ENCODE results near the gene STOX1.
"Not testable (repeated sequence)": the region's sequence is repeated elsewhere in the genome, so short reads cannot be mapped to it uniquely, and the experiment has no call there.

STOX1 gene

GRCh38 chr10:68828833-68829232 lies 1.5 kb downstream of the STOX1 start:
- DNase-seq (ENCODE audit: low read depth): no peak

- no peak for DNase-seq (ENCODE audit: low read depth)
Measured at GRCh38 chr10:68829521-68829920, 2.2 kb downstream of the STOX1 start.

GRCh38 chr10:68829952-68830351 lies 2.6 kb downstream of the STOX1 start:
- no peak for DNase-seq (ENCODE audit: low read depth)

GRCh38 chr10:68831961-68832455 lies 4.7 kb downstream of the STOX1 start:
- no peak for DNase-seq (ENCODE audit: low read depth)

- DNase-seq (ENCODE audit: low read depth): no peak
Measured at GRCh38 chr10:68832601-68833000, 5.3 kb downstream of the STOX1 start.

- no peak for DNase-seq (ENCODE audit: low read depth)
Measured at GRCh38 chr10:68837626-68838322, 10.4 kb downstream of the STOX1 start.

- DNase-seq (ENCODE audit: low read depth): not testable (repeated sequence)
Measured at GRCh38 chr10:68840650-68841049, 13.3 kb downstream of the STOX1 start.

GRCh38 chr10:68848281-68848680 lies 20.9 kb downstream of the STOX1 start:
- DNase-seq (ENCODE audit: low read depth): no peak

GRCh38 chr10:68848806-68849205 lies 21.5 kb downstream of the STOX1 start:
- DNase-seq (ENCODE audit: low read depth): no peak

- no peak for DNase-seq (ENCODE audit: low read depth)
Measured at GRCh38 chr10:68856352-68856751, 29.0 kb downstream of the STOX1 start.

- no peak for DNase-seq (ENCODE audit: low read depth)
Measured at GRCh38 chr10:68857005-68857404, 29.7 kb downstream of the STOX1 start.

GRCh38 chr10:68861253-68861652 lies 33.9 kb downstream of the STOX1 start:
- no peak for DNase-seq (ENCODE audit: low read depth)

GRCh38 chr10:68864611-68865010 lies 37.3 kb downstream of the STOX1 start:
- no peak for DNase-seq (ENCODE audit: low read depth)

GRCh38 chr10:68868173-68868572 lies 40.8 kb downstream of the STOX1 start:
- DNase-seq (ENCODE audit: low read depth): not testable (repeated sequence)

- no peak for DNase-seq (ENCODE audit: low read depth)
Measured at GRCh38 chr10:68869623-68870022, 42.3 kb downstream of the STOX1 start.

GRCh38 chr10:68870061-68870460 lies 42.7 kb downstream of the STOX1 start:
- no peak for DNase-seq (ENCODE audit: low read depth)

GRCh38 chr10:68870545-68871104 lies 43.3 kb downstream of the STOX1 start:
- DNase-seq (ENCODE audit: low read depth): no peak

- no peak for DNase-seq (ENCODE audit: low read depth)
Measured at GRCh38 chr10:68871105-68871711, 43.9 kb downstream of the STOX1 start.

- no peak for DNase-seq (ENCODE audit: low read depth)
Measured at GRCh38 chr10:68871731-68872342, 44.5 kb downstream of the STOX1 start.

GRCh38 chr10:68876246-68877138 lies 49.2 kb downstream of the STOX1 start:
- DNase-seq (ENCODE audit: low read depth): no peak

- no peak for DNase-seq (ENCODE audit: low read depth)
Measured at GRCh38 chr10:68877482-68878110, 50.3 kb downstream of the STOX1 start.

All from HS-5 (cell line).